GM19397 (cell line): ENCODE measurements around the gene PIM1.
"Not testable (repeated sequence)": the region's sequence is repeated elsewhere in the genome, so short reads cannot be mapped to it uniquely, and the experiment has no call there.

Source experiments
- ATAC-seq: cut with Tn5 transposase; IDR thresholded peaks from one replicate; pipeline ENCODE4 v1.9.1; 2021; ENCODE audit warnings: mild to moderate bottlenecking, moderate library complexity; ENCODE audit not compliant: unreplicated experiment

Gene PIM1

DNA sequence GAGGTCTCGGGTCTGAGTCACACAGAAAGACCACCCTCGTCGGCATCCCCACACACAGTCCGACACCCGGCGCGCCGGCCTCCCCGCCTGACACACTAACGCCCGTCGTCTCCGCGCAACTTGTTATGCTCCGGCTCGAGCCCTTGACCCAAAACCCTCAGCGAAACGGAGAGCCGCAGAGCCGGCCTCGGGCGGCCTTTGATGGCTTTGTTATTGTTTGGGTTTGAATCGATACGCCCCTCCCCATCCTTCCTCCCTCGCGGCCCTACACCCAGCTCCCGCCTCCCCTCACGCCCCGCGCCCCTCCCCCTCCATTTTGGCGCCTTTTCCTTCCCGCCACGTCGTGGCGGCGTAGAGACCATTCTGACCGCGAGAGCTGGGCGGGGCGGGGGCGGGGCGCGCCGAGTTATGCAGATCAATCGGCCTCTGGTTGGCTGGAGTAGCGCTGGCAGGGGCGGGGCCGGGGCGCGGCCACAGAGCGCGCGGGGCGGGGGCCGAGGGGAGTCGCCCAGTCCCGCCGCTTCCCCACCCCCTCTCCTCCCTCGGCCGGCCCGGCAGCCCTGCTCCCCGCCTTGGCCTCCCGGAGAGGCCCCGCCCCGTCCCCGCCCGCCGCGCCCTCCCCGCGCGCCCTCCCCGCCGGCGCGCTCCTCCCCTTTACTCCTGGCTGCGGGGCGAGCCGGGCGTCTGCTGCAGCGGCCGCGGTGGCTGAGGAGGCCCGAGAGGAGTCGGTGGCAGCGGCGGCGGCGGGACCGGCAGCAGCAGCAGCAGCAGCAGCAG, at the start of gene PIM1:
TSS of gene PIM1 (plus strand) at position 657 of the 777 bp plus-strand sequence. CDS start 424 bp downstream, outside the sequence.
- peak; percentile 69 for ATAC-seq

DNA sequence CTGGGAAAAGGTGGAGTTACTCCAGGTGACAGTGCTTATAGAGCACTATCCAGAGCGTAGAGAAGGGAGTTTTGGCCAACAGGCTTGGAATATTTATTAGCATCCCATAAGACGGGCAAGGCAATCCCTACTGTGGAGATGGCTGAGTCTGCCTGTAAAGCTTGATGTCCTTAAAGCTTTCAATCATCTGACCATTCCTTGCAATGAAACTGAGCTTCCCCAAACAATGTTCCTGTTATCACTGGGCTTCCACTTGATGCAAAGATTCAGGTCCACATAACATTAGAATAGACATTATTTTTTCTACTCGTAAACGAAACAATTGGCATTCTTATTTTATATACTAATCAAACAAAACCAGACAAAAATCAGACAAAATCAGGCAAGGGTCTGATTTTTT, 48.4 kb upstream of the PIM1 start:
- no peak for ATAC-seq

DNA sequence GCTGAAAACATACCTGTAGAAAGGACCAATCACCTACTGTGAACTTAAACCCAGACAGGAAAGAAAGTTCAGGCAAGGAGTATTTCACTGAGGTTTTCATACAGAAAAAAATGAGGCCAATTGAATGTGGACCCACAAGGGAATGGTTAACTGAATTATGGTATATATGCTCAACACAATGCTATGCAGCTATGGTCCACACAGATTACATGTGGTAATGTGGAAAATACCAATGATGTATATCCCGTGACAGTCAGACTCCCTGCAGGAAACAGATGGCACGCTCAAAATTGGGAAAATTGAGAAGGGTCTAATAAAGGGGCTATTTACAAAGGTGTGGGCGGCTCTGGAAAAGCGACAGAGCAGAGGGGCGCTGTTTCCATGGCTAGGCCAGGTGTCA, 47.1 kb upstream of the PIM1 start:
- ATAC-seq: no peak

DNA sequence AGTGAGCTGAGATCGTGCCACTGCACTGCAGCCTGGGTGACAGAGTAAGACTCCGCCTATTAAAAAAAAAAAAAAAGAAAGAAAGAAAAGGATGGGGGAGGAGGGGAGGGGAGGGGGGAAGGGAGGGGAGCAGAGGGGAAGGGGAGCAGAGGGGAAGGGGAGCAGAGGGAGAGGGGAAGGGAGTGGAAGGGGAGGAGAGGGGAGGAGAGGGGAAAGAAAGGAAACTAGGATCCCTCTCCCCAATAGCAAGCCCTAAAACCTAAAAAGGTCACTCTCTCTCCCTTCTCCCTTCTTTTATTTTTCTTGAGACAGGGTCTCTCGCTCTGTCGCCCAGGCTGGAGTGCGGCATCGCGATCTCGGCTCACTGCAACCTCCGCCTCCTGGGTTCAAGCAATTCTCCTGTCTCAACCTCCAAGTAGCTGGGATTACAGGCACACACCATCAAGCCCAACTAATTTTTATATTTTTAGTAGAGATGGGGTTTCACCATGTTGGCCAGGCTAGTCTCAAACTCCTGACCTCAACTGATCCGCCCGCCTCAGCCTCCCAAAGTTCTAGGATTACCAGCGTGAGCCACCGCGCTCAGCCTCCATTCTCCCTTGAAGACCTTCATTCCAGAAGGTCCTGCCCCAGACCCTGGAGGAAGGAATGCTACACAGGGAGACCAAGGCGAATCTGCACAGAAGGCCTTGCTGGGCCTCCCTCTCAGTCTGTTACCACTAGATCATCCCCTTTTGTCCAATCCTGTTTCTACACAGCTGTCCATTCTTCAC, 45.8 kb upstream of the PIM1 start:
- ATAC-seq: no peak

- ATAC-seq: no peak
Measured at GRCh38 chr6:37125774-37126492, 44.0 kb upstream of the PIM1 start.

- ATAC-seq: no peak
Measured at GRCh38 chr6:37126493-37126958, 43.4 kb upstream of the PIM1 start.

GRCh38 chr6:37126961-37127616, 42.9 kb upstream of the PIM1 start:
- no peak for ATAC-seq

DNA sequence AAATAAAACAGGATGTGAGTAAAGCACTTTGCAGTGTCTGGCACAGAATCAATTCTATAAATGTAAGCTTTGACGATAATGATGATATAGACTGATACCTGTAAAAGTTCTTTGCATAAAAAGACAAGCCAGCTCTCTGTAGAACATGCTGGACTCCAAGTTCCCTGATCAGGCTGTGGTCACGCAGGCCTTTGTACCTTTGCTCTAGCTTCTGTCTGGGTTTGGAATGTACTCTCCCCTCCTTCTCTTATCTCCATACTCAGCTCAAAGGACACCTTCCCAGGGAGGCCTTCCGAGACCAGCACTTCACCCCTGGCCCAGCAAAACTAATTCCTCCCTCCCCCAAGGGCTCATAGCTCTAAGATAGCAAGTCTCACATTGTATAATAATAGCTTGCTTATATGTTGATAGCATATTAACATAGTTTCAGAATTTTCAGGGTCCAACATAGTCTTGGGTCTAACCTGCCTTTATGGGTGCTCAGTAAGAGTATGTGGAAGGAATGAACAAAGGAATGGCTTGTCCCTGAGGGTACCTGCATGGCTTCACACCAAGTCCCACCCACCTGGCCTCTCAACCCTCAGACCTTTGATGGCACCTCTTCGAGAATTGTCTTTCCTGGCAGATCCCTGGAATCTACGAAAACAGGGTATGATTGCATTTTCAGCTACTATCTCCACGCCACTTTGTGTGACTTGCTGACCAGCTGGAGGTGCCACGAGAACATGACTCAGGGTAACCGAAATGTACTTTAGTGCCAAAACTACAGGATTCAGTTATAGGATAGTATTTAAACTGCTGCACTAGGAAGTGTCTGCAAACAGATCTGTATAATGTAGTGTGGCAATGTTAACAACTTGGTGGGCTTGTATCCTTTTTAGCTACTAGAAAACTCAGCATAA, 41.7 kb upstream of the PIM1 start:
- ATAC-seq: no peak

DNA sequence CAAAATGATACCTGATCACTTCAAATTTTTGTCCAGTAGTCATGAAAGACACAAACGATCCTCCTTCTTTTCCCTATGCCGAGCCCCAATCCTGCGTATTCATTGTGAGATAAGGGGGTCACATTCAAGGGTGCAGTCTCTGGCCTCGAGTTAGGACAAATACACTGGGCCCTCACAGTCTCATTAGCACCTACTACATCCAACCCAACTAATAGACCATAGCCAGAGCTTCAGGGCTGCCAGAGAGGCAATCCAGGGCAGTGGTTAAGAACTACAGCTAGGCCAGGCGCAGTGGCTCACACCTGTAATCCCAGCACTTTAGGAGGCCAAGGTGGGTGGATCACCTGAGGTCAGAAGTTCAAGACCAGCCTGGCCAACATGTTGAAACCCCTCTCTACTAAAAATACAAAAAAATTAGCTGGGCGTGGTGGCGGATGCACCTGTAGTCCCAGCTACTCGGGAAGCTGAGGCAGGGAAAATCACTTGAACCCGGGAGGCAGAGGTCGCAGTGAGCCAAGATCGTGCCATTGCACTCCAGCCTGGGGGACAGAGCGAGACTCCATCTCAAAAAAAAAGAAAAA, 41.0 kb upstream of the PIM1 start:
- ATAC-seq: not testable (repeated sequence)

- no peak for ATAC-seq
Measured at GRCh38 chr6:37129566-37129965, 40.4 kb upstream of the PIM1 start.

DNA sequence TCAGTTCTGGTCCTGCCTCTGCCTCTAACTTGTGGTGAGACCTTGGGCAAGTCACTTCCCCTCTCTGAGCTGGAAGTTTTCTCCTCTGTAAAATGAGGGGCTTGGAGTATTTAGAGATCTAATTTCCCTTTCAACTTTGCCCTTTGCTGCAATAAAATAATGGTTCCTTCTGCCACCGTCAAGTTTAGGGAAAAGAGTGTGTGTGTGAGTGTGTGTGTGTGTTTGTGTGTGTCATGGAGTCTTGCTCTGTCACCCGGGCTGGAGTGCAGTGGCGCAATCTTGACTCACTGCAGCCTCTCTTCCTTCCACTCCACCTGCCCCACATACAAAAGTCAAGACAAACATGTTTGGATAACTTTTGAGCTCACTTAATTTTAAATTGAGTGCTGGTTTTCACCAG, 39.2 kb upstream of the PIM1 start:
- no peak for ATAC-seq

DNA sequence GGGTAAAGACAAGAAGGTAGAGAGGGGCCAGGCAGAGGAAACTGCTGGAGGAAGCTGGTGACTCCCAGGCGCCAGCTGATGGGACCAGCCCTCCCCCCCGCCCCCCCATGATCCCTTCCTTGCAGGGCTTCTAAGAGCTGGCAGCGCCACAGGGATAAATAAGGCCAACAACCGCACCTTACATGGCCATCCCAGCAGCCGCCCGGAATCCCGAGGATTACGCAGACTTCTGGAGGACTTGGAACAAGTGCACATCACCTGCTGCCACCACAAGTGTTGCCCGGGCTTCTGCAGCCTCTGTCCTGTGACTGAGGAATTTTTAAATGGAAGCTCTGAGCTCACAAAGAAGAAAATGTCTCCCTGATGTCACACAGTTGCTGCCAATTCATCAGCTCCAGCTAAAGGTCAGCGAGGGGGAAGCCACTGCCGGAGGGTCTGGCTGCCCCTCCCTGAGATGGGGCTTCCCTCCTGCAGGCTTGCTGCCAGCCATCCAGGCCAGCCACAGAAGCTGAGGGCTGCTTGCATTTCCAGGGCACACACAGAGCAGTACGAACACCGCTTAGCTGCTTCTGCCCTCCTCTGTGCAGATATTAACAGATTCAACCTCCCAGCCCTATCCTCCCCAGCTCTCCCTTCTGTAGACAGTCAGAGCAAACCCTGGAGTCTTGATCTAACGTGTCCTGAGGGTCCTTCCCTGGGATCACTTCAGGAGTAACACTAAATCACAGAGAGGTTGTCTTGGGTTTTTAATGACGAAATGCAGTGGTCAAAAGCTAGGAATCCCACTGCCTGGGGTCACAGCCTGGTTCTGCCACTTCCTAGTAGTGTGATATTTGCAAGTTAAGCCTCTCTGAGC, 38.6 kb upstream of the PIM1 start:
- no peak for ATAC-seq

DNA sequence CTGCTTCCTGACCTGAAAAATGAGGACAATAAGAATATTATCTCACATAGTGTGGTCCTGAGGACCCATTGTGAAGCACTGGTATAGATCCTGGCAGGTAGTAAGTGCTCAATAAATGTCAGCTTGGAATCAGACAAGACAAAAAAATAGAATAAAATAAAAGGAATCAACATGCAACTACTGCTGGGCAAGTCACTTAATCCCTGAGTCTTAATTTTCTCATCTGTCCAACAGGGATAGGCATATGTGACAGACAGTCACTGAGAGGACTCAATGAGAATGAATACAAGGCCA, 38.0 kb upstream of the PIM1 start:
- no peak for ATAC-seq

GRCh38 chr6:37134036-37134395, 35.9 kb upstream of the PIM1 start:
- ATAC-seq: no peak

DNA sequence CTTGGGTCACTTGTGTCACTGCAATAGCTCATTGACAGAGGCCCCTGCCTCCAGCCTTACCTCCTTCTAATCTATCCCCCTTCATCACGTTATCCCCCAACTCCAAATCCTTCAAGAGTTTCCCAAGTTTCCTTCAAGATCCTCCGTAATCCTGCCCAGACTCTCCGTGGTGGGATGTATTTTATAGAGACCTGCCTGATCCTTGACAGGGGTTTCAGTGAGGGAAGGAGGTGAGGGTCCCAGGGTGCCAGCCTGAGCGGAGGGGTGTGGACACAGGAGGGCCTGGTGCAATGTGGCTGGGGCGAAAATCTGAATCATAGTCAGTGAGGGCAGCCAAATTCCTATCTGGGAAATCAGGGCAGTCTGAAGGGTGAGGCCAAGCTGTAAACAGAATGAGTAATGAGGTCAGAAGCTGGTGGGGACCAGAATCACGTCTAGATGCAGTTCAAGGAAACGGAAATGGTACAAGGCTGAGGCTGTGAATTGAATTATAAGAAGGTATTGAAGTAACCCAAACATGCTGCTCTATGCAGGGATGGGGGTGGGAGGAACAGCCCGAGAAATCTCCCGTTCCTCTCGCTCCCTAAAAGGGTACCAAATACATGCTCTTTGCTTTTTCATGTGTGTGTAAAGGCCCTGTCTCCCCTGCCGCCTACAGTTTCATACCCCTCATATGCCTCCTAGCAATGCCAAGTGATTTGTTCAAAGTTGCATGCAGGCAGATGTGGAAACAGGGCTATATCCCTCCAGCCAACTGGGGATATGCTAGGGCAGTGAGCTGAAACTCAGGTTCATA, 35.4 kb upstream of the PIM1 start:
- no peak for ATAC-seq

- ATAC-seq: no peak
Measured at GRCh38 chr6:37135835-37136694, 33.9 kb upstream of the PIM1 start.

- no peak for ATAC-seq
Measured at GRCh38 chr6:37136821-37137200, 33.1 kb upstream of the PIM1 start.
